Tibial artery (tissue), 4 donors: ENCODE data around the gene ZBTB34.
A peak's percentile ranks its signal among the peaks of the same experiment; 100 is the strongest.

Experiments used
- DNase-seq, 2 donors: peaks; one replicate each; pipeline ENCODE4 v3.0.0-alpha.2; 2019
- H3K27ac ChIP-seq, 2 donors: fragments of 200-600 bp; sonication (generic) in 1 of 2; 1 replicate in 1 of 2; 2 replicates in 1 of 2; pipeline ENCODE4 v1.5.1; 2018 to 2019; ENCODE audit warnings: mild to moderate bottlenecking in 1 of 2
- H3K27me3 ChIP-seq, 2 donors: fragments of 200-600 bp; sonication (generic) in 1 of 2; one replicate each; pipeline versions ENCODE4 v1.5.1 to v1.6.0; 2016 to 2019
- H3K36me3 ChIP-seq, 3 donors: fragments of 200-600 bp; sonication (generic) in 2 of 3; one replicate each; pipeline ENCODE4 v1.5.1; 2016 to 2019; ENCODE audit warnings: mild to moderate bottlenecking in 2 of 3
- H3K4me1 ChIP-seq, 4 donors: fragments of 200-600 bp; sonication (generic) in 2 of 4; 1 replicate in 3 of 4; 2 replicates in 1 of 4; pipeline ENCODE4 v1.5.1; 2016 to 2019
- H3K4me3 ChIP-seq, 2 donors: fragments of 200-600 bp; sonication (generic) in 1 of 2; 1 replicate in 1 of 2; 2 replicates in 1 of 2; pipeline ENCODE4 v1.5.1; 2018 to 2019; ENCODE audit warnings: mild to moderate bottlenecking in 2 of 2
- H3K9me3 ChIP-seq, 3 donors: fragments of 200-600 bp; sonication (generic) in 1 of 3; one replicate each; pipeline ENCODE4 v1.5.1; 2016 to 2019
- intact Hi-C: fragments of 100-400 bp; cut with DNase I; formaldehyde crosslinking; loops from one replicate; pipeline ENCODE4 v1.15.0; 2023; ENCODE audit warnings: low total_unique reads
- TF ChIP-seq, protein P1 (sequence below), 2 experiments: fragments of 200-600 bp in 1 of 2; fragments of 450-650 bp in 1 of 2; IDR thresholded peaks; one replicate each; pipeline ENCODE4 v1.5.1; 2017 to 2019; ENCODE audit warnings: antibody characterized with exemption in 2 of 2, mild to moderate bottlenecking in 1 of 2, moderate library complexity in 1 of 2

Gene ZBTB34

DNA sequence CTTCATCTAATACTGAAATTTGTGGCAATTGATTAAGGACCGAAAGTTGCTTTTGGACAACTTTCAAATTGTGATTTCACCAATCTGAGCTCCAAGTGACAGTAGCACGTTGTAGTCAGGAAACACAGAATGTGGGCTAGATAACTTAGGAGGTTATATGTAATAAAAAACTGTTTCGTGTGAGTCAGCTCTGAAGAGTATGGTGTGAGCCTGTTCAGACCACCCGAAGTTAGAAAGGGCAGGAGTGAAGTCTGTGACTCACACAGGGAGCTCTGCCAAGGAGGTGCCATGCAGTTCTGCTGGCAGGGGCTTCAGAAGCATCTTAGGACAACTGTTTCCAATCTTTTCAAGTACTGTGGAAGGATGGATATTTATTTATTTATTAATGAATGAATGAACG, 16.4 kb upstream of the ZBTB34 start:
- peaks cover 0 to 5% (median 5%) of the 10 kb centered on the region in 3 donors for H3K36me3 ChIP-seq
- H3K27ac ChIP-seq: no peak overlapping the region
- intact Hi-C loops: no loop called here
- DNase-seq: no peak
- H3K4me3 ChIP-seq: no peak overlapping the region
- TF ChIP-seq, protein P1, sequence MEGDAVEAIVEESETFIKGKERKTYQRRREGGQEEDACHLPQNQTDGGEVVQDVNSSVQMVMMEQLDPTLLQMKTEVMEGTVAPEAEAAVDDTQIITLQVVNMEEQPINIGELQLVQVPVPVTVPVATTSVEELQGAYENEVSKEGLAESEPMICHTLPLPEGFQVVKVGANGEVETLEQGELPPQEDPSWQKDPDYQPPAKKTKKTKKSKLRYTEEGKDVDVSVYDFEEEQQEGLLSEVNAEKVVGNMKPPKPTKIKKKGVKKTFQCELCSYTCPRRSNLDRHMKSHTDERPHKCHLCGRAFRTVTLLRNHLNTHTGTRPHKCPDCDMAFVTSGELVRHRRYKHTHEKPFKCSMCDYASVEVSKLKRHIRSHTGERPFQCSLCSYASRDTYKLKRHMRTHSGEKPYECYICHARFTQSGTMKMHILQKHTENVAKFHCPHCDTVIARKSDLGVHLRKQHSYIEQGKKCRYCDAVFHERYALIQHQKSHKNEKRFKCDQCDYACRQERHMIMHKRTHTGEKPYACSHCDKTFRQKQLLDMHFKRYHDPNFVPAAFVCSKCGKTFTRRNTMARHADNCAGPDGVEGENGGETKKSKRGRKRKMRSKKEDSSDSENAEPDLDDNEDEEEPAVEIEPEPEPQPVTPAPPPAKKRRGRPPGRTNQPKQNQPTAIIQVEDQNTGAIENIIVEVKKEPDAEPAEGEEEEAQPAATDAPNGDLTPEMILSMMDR (IDR thresholded peaks at IDR 0.05): no peak
- H3K27me3 ChIP-seq: no peaks in the 10 kb centered on the region
- H3K4me1 ChIP-seq: no peaks in the 10 kb centered on the region
- no peaks in the 10 kb centered on the region for H3K9me3 ChIP-seq

GRCh38 chr9:126847051-126847450, 13.4 kb upstream of the ZBTB34 start:
- no peaks in the 10 kb centered on the region for H3K9me3 ChIP-seq
- H3K27me3 ChIP-seq: peaks cover 0 to 9% of the 10 kb centered on the region in 2 donors
- H3K4me1 ChIP-seq: no peaks in the 10 kb centered on the region
- TF ChIP-seq, protein P1 (IDR thresholded peaks at IDR 0.05): no peak
- intact Hi-C loops: no loop called here
- H3K27ac ChIP-seq: no peak overlapping the region
- no peaks in the 10 kb centered on the region for H3K36me3 ChIP-seq
- no peak overlapping the region for H3K4me3 ChIP-seq
- no peak for DNase-seq

DNA sequence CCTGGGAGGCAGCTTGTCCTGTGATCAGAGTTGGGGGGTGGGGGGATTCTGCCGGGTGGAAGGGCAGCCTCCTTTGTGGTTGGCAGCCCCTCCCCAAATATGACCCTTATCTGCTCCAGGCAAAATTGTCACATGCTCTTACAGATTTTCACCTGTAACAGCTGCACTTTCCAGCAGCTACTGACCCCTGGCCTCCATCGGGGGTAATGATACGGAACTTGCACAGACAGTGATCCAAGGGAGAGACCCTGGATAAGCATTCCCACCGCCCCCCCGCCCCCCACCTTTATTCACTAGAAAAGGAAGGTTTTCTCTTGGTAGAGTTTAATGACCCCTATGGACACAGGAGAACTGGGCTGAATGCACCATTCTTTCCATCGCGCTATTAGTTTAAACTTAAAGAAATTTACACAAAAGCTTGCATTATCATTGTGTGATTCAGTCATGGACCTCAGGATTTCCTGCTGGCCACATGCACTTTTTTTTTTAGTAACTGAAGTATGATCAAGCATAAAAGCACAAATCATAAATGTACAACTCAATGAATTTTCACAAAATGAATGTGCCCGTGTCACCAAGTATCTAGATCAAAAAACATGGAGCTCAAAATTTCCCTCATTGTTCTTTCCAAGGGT, 10.7 kb upstream of the ZBTB34 start:
- no peak overlapping the region for H3K4me3 ChIP-seq
- no peaks in the 10 kb centered on the region for H3K36me3 ChIP-seq
- TF ChIP-seq, protein P1 (IDR thresholded peaks at IDR 0.05): no peak
- H3K27ac ChIP-seq: no peak overlapping the region
- H3K9me3 ChIP-seq: no peaks in the 10 kb centered on the region
- DNase-seq: peak in 1 of 2 donors; percentile 25
- no peaks in the 10 kb centered on the region for H3K4me1 ChIP-seq
- intact Hi-C loops: no loop called here
- H3K27me3 ChIP-seq: peaks cover 0 to 21% of the 10 kb centered on the region in 2 donors

DNA sequence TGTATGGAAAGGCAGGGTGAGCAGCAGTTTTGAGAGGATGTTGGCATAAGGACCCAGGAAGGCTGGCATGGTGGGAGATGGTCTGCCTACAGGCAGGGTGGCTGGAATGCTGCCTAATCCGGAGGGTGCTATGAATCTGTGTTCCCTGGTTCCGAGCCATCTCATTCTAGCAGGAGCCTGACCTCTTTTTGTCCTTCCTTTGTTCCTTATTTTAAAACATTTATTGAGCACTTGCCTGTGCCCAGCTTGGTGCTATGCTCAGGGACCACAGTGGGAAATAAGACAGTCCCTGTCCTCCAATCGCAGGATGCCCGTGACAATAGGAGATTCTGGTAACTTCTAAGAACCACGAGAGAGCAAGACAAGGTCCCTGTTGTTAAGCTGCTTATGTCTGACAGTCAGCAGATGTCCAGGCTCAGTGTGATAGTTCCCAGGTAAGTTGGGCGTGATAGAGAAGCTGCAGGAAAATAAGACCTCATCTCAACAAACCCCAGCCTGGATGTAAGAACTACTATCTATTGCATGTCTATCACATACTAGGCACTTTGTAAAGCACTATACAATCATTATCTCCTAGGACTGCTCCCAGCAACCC, 9.1 kb upstream of the ZBTB34 start:
- no peak overlapping the region for H3K27ac ChIP-seq
- DNase-seq: peak in 1 of 2 donors; percentile 35
- no peaks in the 10 kb centered on the region for H3K9me3 ChIP-seq
- H3K4me1 ChIP-seq: no peaks in the 10 kb centered on the region
- H3K36me3 ChIP-seq: no peaks in the 10 kb centered on the region
- peaks cover 0 to 25% of the 10 kb centered on the region in 2 donors for H3K27me3 ChIP-seq
- intact Hi-C loops: no loop called here
- TF ChIP-seq, protein P1 (IDR thresholded peaks at IDR 0.05): no peak
- no peak overlapping the region for H3K4me3 ChIP-seq

GRCh38 chr9:126852086-126852688, 8.3 kb upstream of the ZBTB34 start:
- H3K4me3 ChIP-seq: no peak overlapping the region
- H3K36me3 ChIP-seq: no peaks in the 10 kb centered on the region
- H3K4me1 ChIP-seq: no peaks in the 10 kb centered on the region
- H3K27me3 ChIP-seq: peaks cover 0 to 25% of the 10 kb centered on the region in 2 donors
- no peaks in the 10 kb centered on the region for H3K9me3 ChIP-seq
- DNase-seq: peak in 1 of 2 donors; percentile 34
- intact Hi-C loops: no loop called here
- TF ChIP-seq, protein P1 (IDR thresholded peaks at IDR 0.05): no peak
- no peak overlapping the region for H3K27ac ChIP-seq
